ENCODE measurements around the gene CNNM2.

- TF ChIP-seq CTCF (IDR thresholded peaks at IDR 0.05) (no peak), POLR2A (IDR thresholded peaks at IDR 0.05) (no peak)
Observed at GRCh38 chr10:102965311-102965851, 47.3 kb downstream of the CNNM2 start.
